Natural killer cell (primary cell): Measurements from ENCODE around the gene CEP43. TPM values are rescaled to one million over a fixed set of nuclear protein-coding genes. Genes with fewer than 3 reads are reported as not detected.

Experiments used
- ATAC-seq, 3 donors: fragments of 150-1000 bp in 2 of 3; fragments of 200-7000 bp in 1 of 3; cut with Tn5 transposase; 1 replicate in 1 of 3; 2 replicates in 2 of 3; pipeline ENCODE4 v1.10.0; 2021; ENCODE audit warnings: mild to moderate bottlenecking in 2 of 3, moderate library complexity in 2 of 3
- DNase-seq, 2 donors: peaks; one replicate each; pipeline versions ENCODE4 v3.0.0 to v3.0.0-alpha.2; 2013 to 2021; ENCODE audit warnings: mixed read lengths in 1 of 2
- H3K27ac ChIP-seq: one replicate; pipeline ENCODE4 v1.5.1; 2013; ENCODE audit warnings: mild to moderate bottlenecking, low read length
- H3K27me3 ChIP-seq: one replicate; pipeline ENCODE4 v1.6.1; 2013; ENCODE audit warnings: low read length; ENCODE audit not compliant: control insufficient read depth, insufficient read depth
- H3K36me3 ChIP-seq: one replicate; pipeline ENCODE4 v1.6.1; 2013; ENCODE audit warnings: low read length; ENCODE audit not compliant: control insufficient read depth, insufficient read depth
- H3K4me1 ChIP-seq: one replicate; pipeline ENCODE4 v1.6.1; 2013; ENCODE audit warnings: low read length; ENCODE audit not compliant: control insufficient read depth, insufficient read depth
- H3K4me3 ChIP-seq: one replicate; pipeline ENCODE4 v1.5.1; 2013; ENCODE audit warnings: low read length
- H3K9me3 ChIP-seq: one replicate; pipeline ENCODE4 v1.6.1; 2013; ENCODE audit warnings: low read length; ENCODE audit not compliant: control insufficient read depth, insufficient read depth
- H3K27ac Mint-ChIP-seq, 2 donors: one replicate each; pipeline ENCODE4 v1.8.0; 2022; ENCODE audit warnings: mild to moderate bottlenecking in 2 of 2, mixed read lengths in 2 of 2, moderate library complexity in 1 of 2
- H3K27me3 Mint-ChIP-seq, 2 donors: one replicate each; pipeline ENCODE4 v1.8.0; 2022; ENCODE audit warnings: low read depth in 2 of 2, mixed read lengths in 2 of 2
- H3K36me3 Mint-ChIP-seq: one replicate; pipeline ENCODE4 v1.8.0; 2022; ENCODE audit warnings: mixed read lengths
- H3K4me1 Mint-ChIP-seq, 2 donors: one replicate each; pipeline ENCODE4 v1.8.0; 2022; ENCODE audit warnings: mixed read lengths in 2 of 2
- H3K4me3 Mint-ChIP-seq: one replicate; pipeline ENCODE4 v1.8.0; 2022; ENCODE audit warnings: mild to moderate bottlenecking, moderate library complexity, mixed read lengths
- H3K9me3 Mint-ChIP-seq, 2 donors: one replicate each; pipeline ENCODE4 v1.8.0; 2022; ENCODE audit warnings: mixed read lengths in 2 of 2
- WGBS: methylation state at CpG from one replicate; pipeline ENCODE4 v1.1.7; 2013; ENCODE audit warnings: missing lambda C conversion rate; ENCODE audit not compliant: insufficient coverage; 5-methylcytosine and 5-hydroxymethylcytosine counted together
- intact Hi-C: fragments of 100-400 bp; cut with micrococcal nuclease; formaldehyde crosslinking; loops from one replicate; pipeline ENCODE4 v1.14.2; 2022
- total RNA-seq, 4 donors: library from RNA; stranded (reverse); fragments of 120-200 nt in 1 of 4; gene quantifications; one replicate each; pipeline versions ENCODE4 v1.2.3 to v1.2.4, GENCODE V29; 2013 to 2022
- TF ChIP-seq, protein P1 (sequence below): fragments of 200-600 bp; IDR thresholded peaks from one replicate; pipeline ENCODE4 v1.8.0; 2022; ENCODE audit warnings: antibody characterized with exemption

CEP43 gene
- total RNA-seq, 3 donors from 2014 or later (not counting 1 experiment from before 2014, with no cell fraction given), result 13.5 to 17.0 (median 15.4) TPM

DNA sequence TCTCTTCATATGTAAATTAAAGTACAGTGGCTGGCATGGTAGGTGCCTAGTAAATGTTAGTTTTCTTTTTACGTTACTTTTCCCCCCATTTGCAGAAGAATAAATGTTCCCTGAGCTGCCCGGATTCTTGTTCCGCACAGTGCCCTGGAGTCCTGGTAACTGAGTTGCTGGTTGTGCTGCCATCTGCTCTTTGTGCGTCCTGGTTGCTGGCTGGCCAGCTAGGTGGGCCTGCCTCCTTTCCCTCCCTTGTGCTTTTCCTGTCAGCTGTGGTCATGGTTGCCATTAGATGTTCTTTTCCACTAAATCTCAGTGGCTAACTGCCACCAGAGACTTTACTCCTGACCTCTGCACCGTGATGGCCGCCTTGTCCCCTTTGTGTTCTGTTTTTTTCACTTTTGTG, 28.6 kb downstream of the CEP43 start:
- H3K4me1 ChIP-seq, result no peaks in the 10 kb centered on the region
- Mint-ChIP-seq H3K27ac (no peak overlapping the region), H3K36me3 (peaks cover 7% of the 10 kb centered on the region), H3K4me3 (no peak overlapping the region), H3K9me3 (no peaks in the 10 kb centered on the region), H3K4me1 (no peaks in the 10 kb centered on the region), H3K27me3 (no peaks in the 10 kb centered on the region)
- H3K36me3 ChIP-seq, result peaks cover 51% of the 10 kb centered on the region
- over 99% methylated on average over 6 of the region's 6 CpGs for WGBS
- ATAC-seq (no peak), DNase-seq (no peak)
- TF ChIP-seq, protein P1, sequence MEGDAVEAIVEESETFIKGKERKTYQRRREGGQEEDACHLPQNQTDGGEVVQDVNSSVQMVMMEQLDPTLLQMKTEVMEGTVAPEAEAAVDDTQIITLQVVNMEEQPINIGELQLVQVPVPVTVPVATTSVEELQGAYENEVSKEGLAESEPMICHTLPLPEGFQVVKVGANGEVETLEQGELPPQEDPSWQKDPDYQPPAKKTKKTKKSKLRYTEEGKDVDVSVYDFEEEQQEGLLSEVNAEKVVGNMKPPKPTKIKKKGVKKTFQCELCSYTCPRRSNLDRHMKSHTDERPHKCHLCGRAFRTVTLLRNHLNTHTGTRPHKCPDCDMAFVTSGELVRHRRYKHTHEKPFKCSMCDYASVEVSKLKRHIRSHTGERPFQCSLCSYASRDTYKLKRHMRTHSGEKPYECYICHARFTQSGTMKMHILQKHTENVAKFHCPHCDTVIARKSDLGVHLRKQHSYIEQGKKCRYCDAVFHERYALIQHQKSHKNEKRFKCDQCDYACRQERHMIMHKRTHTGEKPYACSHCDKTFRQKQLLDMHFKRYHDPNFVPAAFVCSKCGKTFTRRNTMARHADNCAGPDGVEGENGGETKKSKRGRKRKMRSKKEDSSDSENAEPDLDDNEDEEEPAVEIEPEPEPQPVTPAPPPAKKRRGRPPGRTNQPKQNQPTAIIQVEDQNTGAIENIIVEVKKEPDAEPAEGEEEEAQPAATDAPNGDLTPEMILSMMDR, result no peak
- intact Hi-C loops, result no loop called here
- H3K4me3 ChIP-seq, result no peak overlapping the region
- H3K27ac ChIP-seq, result no peak overlapping the region
- no peaks in the 10 kb centered on the region for H3K27me3 ChIP-seq
- H3K9me3 ChIP-seq, result no peaks in the 10 kb centered on the region

DNA sequence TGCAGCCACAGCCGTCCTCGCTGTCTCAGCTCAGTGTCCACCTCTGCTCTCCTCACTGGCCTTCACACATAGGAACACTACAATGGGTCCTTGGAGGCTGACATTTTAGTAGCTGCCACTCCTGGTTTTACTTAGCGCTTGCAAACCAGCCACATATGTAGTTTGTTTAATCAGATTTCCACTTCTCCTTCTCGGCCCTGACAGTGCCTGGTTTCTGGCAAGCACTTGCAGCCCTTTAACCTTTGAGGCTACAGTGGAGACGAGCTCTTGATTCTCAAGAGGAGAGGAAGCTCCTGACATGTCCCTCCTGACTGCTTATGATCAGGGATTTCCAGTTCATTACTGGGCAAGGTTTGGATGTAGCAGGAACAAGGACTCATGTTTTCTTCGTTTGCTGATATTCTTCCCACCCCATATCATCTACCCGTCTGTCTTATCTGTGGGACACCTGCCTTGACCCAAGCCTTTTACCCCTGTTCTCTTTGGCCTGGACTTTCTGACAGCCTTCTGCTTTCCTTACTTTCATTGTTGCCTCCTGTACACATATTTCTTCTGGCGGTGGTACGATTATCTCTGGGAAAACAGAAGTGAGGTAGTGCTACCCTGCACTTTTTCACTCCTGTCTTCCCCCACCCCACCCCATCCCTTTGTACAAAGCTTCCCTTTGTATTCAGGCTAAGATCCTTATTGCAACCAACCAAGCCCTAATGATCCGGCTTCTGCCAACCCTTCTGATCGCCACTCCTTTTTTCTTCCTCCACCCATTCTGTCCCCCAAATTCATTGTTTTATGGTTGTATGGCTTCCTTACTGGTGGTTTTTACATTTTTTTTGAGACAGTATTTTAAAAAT, 31.2 kb downstream of the CEP43 start:
- Mint-ChIP-seq H3K4me3 (no peak overlapping the region), H3K9me3 (no peaks in the 10 kb centered on the region), H3K4me1 (no peaks in the 10 kb centered on the region), H3K27ac (no peak overlapping the region), H3K36me3 (peaks cover 16% of the 10 kb centered on the region), H3K27me3 (no peaks in the 10 kb centered on the region)
- TF ChIP-seq, protein P1, result no peak
- Histone ChIP-seq H3K4me3 (no peak overlapping the region), H3K27ac (no peak overlapping the region), H3K4me1 (no peaks in the 10 kb centered on the region), H3K9me3 (no peaks in the 10 kb centered on the region), H3K36me3 (peaks cover 60% of the 10 kb centered on the region), H3K27me3 (no peaks in the 10 kb centered on the region)
- DNase-seq, result no peak
- no peak for ATAC-seq
- intact Hi-C loops, result no loop called here
- 92% methylated on average over 10 of the region's 11 CpGs for WGBS

DNA sequence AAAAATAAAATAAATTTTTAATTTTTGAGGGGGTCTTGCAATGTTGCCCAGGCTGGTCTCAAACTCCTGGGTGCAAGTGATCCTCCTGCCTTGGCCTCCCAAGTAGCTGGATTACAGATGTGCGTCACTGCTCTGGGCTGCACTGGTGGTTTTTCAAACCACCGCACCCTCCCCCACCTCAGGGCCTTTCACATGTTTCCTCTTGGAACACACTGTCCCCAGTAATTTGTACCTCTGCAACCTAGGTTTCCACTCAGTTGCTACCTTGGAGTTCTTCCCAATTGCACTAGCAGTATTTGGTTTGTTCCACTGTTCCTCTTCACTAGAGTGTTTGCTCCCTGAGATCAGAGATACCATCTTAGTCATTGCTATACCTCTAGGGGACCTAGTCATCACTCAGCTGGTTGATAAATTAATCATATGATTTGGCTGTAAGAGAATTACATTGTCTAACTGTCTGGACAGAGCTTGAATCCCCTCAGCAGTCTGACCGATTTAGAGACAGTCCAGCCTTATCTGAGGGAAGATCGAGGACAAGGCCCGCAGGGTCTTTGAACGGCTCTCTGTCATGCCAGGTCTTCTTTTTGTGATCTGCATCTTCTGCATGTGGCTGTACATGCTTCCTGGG, 32.0 kb downstream of the CEP43 start:
- TF ChIP-seq, protein P1, result no peak
- Mint-ChIP-seq H3K27ac (no peak overlapping the region), H3K4me3 (no peak overlapping the region), H3K27me3 (no peaks in the 10 kb centered on the region), H3K9me3 (no peaks in the 10 kb centered on the region), H3K4me1 (no peaks in the 10 kb centered on the region), H3K36me3 (peaks cover 16% of the 10 kb centered on the region)
- DNase-seq, result no peak
- Histone ChIP-seq H3K4me3 (no peak overlapping the region), H3K9me3 (no peaks in the 10 kb centered on the region), H3K27ac (no peak overlapping the region), H3K27me3 (no peaks in the 10 kb centered on the region), H3K36me3 (peaks cover 57% of the 10 kb centered on the region), H3K4me1 (no peaks in the 10 kb centered on the region)
- no peak for ATAC-seq
- intact Hi-C loops, result no loop called here
- WGBS, result 90% methylated on average over 6 of the region's 6 CpGs
